GM21723 (cell line): ENCODE measurements around the gene TRERF1.

Experiments
- ATAC-seq: cut with Tn5 transposase; IDR thresholded peaks from one replicate; pipeline ENCODE4 v1.9.1; 2021; ENCODE audit warnings: mild to moderate bottlenecking, moderate library complexity; ENCODE audit not compliant: unreplicated experiment

TRERF1 gene

DNA sequence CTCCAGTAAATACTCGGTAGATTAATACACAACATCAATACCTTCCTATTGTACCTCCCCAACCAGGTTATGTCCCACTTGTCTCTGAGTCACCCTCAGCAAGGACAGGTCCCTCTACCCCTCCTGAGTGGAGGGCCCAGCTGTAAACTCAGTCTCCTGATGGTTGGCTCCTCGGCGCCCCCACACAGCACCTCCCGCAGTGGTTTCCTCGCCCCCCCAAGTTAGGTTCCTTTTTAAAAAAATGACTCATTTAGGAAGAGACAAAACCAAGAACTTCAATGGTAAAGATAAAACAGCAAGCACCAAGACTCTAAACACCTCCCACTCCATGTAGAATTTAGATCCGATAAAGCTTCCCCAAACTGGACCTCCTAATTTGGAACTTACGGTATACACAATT is 83.5 kb downstream of the TRERF1 start:
- ATAC-seq, result peak; percentile 37

- ATAC-seq, result peak; percentile 69
These were observed 84.2 kb downstream of the TRERF1 start for GRCh38 chr6:42367353-42368011.

GRCh38 chr6:42366999-42367352 is 84.8 kb downstream of the TRERF1 start:
- ATAC-seq, result peak; percentile 2

DNA sequence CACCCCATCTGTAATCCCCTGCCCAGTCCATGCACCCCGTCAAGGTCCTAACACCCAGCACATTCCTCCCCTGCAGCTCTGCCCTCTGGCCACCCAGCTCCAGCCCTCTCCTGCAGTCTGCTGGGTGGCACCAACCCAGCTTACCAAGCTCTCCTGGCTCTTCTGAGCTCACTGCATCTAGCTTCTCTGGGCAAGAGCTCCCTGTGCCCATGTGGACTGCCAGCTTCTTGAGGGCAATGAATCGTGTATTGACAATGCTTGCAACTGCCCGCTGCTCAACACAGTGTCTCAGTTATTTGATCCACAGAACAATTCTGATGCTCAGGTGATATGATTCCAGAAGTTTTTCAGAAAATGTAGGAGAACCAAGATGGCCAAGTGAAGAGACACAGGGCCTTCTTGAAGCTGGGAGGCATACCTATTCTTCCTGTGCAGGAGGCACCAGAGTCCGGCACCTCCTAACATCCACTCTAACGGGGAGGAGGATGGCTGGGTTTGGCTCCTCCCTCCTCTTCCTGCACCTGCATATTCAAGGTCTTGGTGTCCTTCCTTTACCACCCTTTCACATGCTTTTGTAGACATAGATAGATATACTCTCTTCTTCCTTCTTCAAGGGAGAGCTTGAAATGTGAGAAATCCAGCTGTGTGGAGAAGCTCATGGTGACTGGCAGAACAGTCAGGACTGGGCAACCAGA is 85.6 kb downstream of the TRERF1 start:
- no peak for ATAC-seq

- no peak for ATAC-seq
These were observed 86.7 kb downstream of the TRERF1 start for GRCh38 chr6:42365021-42365420.

DNA sequence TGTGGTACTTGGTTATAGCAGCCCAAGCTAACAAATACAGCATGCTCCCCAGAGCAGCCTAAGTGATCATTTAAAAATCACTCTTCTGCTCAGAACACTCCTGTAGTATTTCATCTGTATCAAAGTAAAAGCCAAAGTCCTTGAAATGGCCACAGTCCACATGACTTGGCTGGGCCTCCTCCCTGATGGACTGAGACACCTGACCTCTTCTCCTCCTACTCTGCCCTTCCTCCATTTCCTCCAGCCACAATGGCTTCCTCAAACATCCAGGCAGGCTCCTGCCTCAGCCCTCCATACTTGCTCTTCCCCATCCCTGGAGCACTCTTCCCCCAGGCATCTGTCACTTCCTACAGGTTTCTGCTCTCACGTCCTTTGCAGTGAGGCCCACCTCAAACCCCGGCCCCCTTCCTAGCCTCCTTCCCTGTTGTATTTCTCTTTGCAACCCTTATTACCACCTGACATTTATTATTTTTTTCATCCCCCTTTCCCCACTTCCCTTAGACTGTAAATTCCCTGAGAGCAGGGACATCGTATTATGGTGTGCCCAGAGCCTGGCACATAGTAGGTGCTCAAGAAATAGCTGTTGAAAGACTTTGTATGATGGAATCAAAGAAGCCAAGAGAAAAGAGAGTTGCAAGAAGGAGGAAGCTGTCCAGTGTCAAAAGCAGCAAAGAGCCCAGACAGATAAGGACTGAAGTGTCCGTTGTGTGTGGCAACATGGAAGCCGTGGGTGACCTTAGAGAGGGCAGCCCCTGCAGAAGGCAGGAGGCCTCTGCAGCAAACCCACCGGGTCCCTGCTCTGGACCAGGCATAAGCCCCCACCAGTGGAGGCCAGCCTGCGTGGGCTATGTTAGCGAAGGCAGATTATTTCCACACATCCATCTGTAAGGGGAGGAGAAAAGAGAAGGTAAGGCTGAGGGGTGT is 87.5 kb downstream of the TRERF1 start:
- ATAC-seq, result no peak

- ATAC-seq, result no peak
These were observed 90.7 kb downstream of the TRERF1 start for GRCh38 chr6:42361036-42361435.

- no peak for ATAC-seq
These were observed 92.7 kb downstream of the TRERF1 start for GRCh38 chr6:42359021-42359420.

- ATAC-seq, result no peak
These were observed 96.3 kb downstream of the TRERF1 start for GRCh38 chr6:42355416-42355815.

DNA sequence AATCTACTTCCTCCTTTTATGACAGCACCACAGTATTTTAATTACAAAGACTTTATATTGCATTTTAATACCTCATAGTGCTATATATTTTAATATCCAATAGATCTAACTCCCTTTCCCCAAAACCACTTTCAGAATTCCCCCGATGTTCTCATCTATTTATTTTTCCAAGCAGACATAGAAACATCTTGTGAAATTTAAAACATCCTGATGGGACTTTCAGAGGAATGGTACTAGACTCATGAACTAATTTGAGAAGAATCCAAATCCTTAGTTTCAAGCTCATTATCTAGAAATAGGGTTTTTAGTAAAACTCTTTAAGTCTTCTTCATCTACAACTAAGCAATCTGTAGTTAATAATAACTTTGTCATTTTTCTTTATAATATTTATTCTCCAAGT is 97.0 kb downstream of the TRERF1 start:
- no peak for ATAC-seq

DNA sequence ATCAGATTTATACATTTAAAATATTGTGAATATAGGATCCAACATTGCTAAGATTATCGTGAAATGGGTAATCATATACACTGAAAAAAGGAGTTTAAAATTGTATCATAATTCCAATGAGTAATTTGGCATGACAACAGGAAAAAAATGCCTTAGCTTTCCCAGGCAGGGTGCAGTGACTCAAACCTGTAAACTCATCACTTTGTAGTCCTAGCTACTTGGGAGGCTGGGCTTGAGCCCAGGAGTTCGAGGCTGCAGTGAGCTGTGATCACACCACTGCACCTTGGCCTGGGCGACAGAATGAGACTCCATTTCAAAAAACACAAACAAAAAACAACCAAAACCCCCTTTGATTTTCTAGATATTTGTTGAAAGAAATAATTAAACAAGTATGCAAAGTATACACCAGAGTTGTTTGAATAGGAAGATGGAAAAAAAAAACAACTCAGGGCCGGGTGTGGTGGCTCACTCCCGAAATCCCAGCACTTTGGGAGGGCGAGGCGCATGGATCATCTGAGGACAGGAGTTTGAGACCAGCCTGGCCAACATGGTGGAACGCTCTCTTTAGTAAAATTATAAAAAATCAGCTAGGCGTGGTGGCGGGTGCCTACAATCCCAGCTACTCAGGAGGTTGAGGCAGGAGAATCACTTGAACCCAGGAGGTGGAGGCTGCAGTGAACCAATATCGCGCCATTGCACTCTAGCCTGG is 98.7 kb downstream of the TRERF1 start:
- no peak for ATAC-seq

DNA sequence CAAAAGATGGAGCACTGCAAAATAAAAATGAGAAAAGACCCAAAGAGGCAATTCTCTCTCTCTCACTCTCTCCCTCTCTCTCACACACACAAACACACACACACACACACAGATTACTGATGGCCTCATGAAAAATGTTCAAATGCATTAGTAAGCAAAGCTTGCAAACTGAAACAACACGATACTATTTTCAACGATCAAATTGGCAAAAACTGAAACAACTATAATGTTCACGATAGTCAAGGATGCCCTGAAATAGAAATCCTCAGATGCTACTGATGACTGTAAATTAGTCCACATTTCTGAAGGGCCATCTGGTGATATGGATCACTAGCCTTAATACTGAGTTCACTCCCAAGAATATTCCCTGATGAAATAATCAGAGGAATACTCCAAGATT is 100.8 kb downstream of the TRERF1 start:
- ATAC-seq, result no peak

DNA sequence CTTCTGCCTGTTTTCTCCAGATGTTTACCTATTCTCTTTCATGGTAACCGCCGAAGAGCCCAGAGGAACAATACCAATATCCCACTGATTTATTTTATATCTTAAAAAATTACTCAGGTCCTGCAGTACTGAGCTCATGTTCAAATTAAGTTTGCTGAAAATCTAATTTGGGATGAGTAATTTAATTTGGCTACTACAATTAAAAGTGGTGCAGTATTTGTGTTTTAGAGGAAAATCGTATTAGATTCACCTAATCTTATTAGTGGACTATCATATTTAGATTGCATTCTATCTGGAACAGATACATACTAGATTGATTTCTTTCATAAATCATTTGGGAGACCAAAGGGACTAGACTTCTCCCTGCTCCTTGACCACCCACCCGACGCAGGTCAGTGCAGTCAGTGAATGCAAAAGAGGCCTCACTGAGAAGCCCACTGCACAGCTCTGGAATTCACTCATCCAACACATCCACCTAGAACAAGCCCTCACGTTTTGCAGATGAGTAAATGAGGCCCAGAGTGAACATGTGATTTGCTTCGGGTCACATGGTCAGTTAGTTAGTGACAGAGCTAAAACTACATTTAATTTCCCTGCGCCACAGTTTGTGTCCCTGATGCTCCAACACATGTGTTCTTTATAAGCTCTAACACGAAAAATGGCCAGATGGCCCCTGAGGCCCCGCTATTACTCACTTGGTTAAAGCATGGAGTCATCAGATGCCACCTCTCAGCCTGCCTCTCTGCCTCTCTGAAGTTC is 101.8 kb downstream of the TRERF1 start:
- ATAC-seq, result no peak

GRCh38 chr6:42347456-42347855 is 104.3 kb downstream of the TRERF1 start:
- no peak for ATAC-seq

- ATAC-seq, result no peak
These were observed 105.9 kb downstream of the TRERF1 start for GRCh38 chr6:42345696-42346416.

DNA sequence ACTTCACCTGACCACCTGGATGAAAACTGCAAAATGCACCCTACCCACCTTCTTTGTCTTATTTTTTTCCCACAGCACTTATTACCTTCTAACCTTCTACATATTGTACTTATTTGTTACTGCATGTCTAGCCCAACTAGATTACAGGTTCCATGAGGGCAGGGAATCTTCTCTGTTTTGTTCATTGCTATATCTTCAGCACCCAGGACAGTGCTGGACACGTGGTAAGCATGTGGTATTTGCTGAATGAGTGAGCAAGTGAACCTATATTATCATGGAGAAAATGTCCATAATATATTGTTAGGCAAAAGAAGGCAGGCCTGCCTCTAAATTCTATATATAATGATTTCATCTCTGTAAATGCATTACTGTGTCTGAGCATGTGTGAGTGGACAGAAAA is 107.0 kb downstream of the TRERF1 start:
- no peak for ATAC-seq

DNA sequence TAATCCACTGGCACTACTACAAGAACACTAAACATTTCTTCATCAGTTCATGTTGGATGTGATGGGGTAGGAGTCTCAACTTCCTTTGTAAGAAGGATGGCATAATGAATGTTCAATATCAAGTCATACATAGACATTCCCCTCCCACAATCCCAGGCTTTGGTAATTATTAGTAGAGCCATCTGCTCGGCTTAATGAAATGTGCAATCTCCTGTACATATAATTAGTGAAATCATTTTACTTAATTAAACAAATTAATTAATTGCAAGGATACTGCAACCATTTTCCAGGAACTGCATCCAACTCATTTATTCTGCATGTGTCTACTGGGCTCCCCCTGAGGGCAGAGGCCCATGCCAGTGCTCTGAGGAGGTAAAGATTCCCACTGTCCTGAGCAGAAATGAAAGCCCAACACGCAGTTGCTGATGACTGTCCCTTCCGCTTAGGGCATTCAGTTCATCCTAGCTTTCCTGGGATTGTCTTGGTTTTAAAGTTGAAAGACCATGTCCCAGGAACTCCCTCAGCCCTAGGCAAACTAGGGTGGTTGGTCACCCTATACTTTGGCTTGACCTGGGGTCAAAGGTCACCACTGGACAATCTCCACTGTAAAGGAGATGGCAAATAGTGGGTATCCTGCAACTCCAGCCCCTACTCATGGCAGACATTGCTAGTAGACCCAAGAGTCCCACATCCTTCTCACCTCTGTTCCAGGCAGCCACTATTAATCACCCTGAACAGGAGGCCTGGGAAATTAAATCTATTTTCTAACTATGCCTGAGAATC is 109.8 kb downstream of the TRERF1 start:
- no peak for ATAC-seq

DNA sequence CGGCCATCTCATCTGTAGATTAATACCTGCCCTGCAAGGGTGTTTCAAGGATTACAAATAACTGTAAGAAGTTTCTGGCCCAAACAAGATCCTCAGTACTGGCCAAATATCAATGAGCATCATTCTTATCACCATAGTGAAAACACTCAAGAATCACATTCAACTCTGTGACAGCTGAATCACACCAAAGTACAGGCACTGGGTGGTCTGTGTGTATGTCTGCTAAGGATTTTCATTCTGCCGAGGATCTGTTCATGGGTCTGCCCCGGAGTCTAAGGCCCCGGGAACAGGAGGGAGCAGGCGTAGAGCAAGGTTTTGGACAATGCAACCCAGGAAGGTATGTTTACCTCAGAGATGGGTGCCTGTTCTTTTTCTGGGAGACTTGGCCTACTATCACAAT is 110.5 kb downstream of the TRERF1 start:
- ATAC-seq, result no peak

DNA sequence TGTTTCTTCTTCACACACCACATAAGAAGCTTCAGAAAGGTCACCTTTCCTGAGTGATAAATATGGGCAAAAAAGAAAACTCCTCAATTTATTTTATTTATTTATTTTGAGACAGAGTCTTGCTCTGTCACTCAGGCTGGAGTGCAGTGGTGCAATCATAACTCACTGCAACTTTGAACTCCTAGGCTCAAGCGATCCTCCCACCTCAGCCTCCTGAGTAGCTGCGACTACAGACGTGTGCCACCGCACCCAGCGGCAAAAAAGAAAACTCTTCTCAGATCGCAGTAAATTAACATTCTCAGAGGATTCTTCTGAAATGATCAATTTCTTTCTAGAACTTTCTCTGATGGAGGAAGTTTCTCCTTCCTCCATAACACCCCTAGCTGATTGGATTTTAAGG is 111.2 kb downstream of the TRERF1 start:
- no peak for ATAC-seq
